Head of caudate nucleus (tissue), 42 donors: ENCODE data around the gene PLEKHA7.

Experiments used
- DNase-seq, 42 donors: peaks; one replicate each; pipeline versions ENCODE4 v3.0.0 to v3.0.0-alpha.2; 2020 to 2021; ENCODE audit warnings: mixed read lengths in 7 of 42
- intact Hi-C: fragments of 100-400 bp; cut with DNase I; formaldehyde crosslinking; loops from one replicate; pipeline ENCODE4 v1.15.0; 2022

PLEKHA7 gene

GRCh38 chr11:16958833-16959232 lies 55.4 kb downstream of the PLEKHA7 start:
- intact Hi-C loops, result no loop called here
- DNase-seq, result no peak

GRCh38 chr11:16956538-16957153 lies 57.6 kb downstream of the PLEKHA7 start:
- DNase-seq, result no peak
- intact Hi-C loops, result no loop called here

- intact Hi-C loops, result no loop called here
- no peak for DNase-seq
Measured at GRCh38 chr11:16953663-16954062, 60.6 kb downstream of the PLEKHA7 start.

- intact Hi-C loops, result loop anchor here (5.0 to 10.0 kb wide), 2 partner anchors 68 to 116 kb away; partner anchors contain the start of gene PLEKHA7
- DNase-seq, result peak in 2 of 42 donors; percentile 20 to 50
Measured at GRCh38 chr11:16946477-16947282, 67.5 kb downstream of the PLEKHA7 start.

- intact Hi-C loops, result loop anchor here (5.0 to 10.0 kb wide), 2 partner anchors 69 to 116 kb away; partner anchors contain the start of gene PLEKHA7
- peak; percentile 58 to 91 (median 81) for DNase-seq
Measured at GRCh38 chr11:16945671-16946469, 68.3 kb downstream of the PLEKHA7 start.

GRCh38 chr11:16942911-16943310 lies 71.3 kb downstream of the PLEKHA7 start:
- intact Hi-C loops, result loop anchor here (10.0 kb wide), 1 partner anchor 72 kb away; the partner anchor contains the start of gene PLEKHA7
- DNase-seq, result no peak

GRCh38 chr11:16942342-16942741 lies 71.9 kb downstream of the PLEKHA7 start:
- intact Hi-C loops, result loop anchor here (10.0 kb wide), 1 partner anchor 72 kb away; the partner anchor contains the start of gene PLEKHA7
- DNase-seq, result no peak

- intact Hi-C loops, result loop anchor here (10.0 kb wide), 1 partner anchor 73 kb away; the partner anchor contains the start of gene PLEKHA7
- DNase-seq, result no peak
Measured at GRCh38 chr11:16941935-16942334, 72.3 kb downstream of the PLEKHA7 start.

GRCh38 chr11:16938061-16938460 lies 76.2 kb downstream of the PLEKHA7 start:
- intact Hi-C loops, result no loop called here

GRCh38 chr11:16936643-16937042 lies 77.6 kb downstream of the PLEKHA7 start:
- DNase-seq, result no peak
- intact Hi-C loops, result no loop called here

More at GRCh38 chr11:16938061-16938460, 76.2 kb downstream of the PLEKHA7 start:
- DNase-seq, result no peak

GRCh38 chr11:16935518-16936302 lies 78.5 kb downstream of the PLEKHA7 start:
- intact Hi-C loops, result no loop called here

GRCh38 chr11:16933756-16934603 lies 80.2 kb downstream of the PLEKHA7 start:
- intact Hi-C loops, result no loop called here
- DNase-seq, result peak in 2 of 42 donors; percentile 18 to 25

More at GRCh38 chr11:16935518-16936302, 78.5 kb downstream of the PLEKHA7 start:
- DNase-seq, result peak in 22 of 42 donors; percentile 13 to 66 (median 42)

GRCh38 chr11:16933291-16933690 lies 80.9 kb downstream of the PLEKHA7 start:
- intact Hi-C loops, result no loop called here
- DNase-seq, result no peak

GRCh38 chr11:16928044-16928443 lies 86.2 kb downstream of the PLEKHA7 start:
- no peak for DNase-seq
- intact Hi-C loops, result no loop called here

- no peak for DNase-seq
- intact Hi-C loops, result no loop called here
Measured at GRCh38 chr11:16926883-16927626, 87.2 kb downstream of the PLEKHA7 start.

GRCh38 chr11:16925561-16926065 lies 88.6 kb downstream of the PLEKHA7 start:
- peak in 10 of 42 donors; percentile 8 to 45 (median 26) for DNase-seq
- intact Hi-C loops, result no loop called here
